ENCODE measurements around the gene ACSS2.

GRCh38 chr20:34843421-34843820 lies 33.0 kb upstream of the ACSS2 start:
- TF ChIP-seq, protein P1, sequence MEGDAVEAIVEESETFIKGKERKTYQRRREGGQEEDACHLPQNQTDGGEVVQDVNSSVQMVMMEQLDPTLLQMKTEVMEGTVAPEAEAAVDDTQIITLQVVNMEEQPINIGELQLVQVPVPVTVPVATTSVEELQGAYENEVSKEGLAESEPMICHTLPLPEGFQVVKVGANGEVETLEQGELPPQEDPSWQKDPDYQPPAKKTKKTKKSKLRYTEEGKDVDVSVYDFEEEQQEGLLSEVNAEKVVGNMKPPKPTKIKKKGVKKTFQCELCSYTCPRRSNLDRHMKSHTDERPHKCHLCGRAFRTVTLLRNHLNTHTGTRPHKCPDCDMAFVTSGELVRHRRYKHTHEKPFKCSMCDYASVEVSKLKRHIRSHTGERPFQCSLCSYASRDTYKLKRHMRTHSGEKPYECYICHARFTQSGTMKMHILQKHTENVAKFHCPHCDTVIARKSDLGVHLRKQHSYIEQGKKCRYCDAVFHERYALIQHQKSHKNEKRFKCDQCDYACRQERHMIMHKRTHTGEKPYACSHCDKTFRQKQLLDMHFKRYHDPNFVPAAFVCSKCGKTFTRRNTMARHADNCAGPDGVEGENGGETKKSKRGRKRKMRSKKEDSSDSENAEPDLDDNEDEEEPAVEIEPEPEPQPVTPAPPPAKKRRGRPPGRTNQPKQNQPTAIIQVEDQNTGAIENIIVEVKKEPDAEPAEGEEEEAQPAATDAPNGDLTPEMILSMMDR (IDR thresholded peaks at IDR 0.05) = no peak
- no peak for TF ChIP-seq POLR2A (IDR thresholded peaks at IDR 0.05)
